MM.1S (cell line): Measurements from ENCODE around the gene PPP4R1.
"Not testable (repeated sequence)": the region's sequence is repeated elsewhere in the genome, so short reads cannot be mapped to it uniquely, and the experiment has no call there.

Experiments used
- EZH2 ChIP-seq: fragments of 300-600 bp; sonication (generic); optimal IDR thresholded peaks from 2 replicates; pipeline ENCODE3; 2017; ENCODE audit warnings: low read depth, mild to moderate bottlenecking, antibody characterized with exemption, low read length, mixed read lengths
- EZH2phosphoT487 ChIP-seq: fragments of 300-600 bp; sonication (generic); IDR thresholded peaks from 2 replicates; pipeline ENCODE4 v1.6.1; 2018; ENCODE audit warnings: antibody characterized with exemption, low read length
- TF ChIP-seq, protein P1 (sequence below): fragments of 300-600 bp; sonication (generic); IDR thresholded peaks from 2 replicates; pipeline ENCODE4 v1.5.1; 2016; ENCODE audit warnings: antibody characterized with exemption, low read length, mixed read lengths

DNA sequence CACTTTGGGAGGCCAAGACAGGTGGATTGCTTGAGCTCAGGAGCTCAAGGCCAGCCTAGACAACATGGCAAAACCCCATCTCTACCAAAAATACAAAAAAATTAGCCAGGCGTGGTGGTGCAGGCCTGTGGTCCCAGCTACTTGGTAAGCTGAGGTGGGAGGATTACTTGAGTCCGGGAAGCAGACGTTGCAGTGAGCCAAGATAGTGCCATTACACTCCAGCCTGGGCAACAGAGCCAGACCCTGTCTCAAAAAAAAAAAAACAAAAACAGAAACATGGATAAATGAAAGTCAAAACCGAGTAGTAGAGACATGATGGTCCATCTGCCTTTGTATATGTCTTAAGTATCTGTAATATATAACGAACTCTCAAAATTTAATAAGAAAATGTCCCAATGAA lies 7.2 kb downstream of the PPP4R1 start:
- TF ChIP-seq, protein P1, sequence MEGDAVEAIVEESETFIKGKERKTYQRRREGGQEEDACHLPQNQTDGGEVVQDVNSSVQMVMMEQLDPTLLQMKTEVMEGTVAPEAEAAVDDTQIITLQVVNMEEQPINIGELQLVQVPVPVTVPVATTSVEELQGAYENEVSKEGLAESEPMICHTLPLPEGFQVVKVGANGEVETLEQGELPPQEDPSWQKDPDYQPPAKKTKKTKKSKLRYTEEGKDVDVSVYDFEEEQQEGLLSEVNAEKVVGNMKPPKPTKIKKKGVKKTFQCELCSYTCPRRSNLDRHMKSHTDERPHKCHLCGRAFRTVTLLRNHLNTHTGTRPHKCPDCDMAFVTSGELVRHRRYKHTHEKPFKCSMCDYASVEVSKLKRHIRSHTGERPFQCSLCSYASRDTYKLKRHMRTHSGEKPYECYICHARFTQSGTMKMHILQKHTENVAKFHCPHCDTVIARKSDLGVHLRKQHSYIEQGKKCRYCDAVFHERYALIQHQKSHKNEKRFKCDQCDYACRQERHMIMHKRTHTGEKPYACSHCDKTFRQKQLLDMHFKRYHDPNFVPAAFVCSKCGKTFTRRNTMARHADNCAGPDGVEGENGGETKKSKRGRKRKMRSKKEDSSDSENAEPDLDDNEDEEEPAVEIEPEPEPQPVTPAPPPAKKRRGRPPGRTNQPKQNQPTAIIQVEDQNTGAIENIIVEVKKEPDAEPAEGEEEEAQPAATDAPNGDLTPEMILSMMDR, result not testable (repeated sequence)
- TF ChIP-seq EZH2phosphoT487, EZH2: not testable (repeated sequence)
